ENCODE measurements around the gene MYRIP.

The MYRIP gene

GRCh38 chr3:40102182-40102581, 292.8 kb downstream of the MYRIP start:
- ATAC-seq (ENCODE audit: low read depth) (no peak), DNase-seq (ENCODE audit: low spot score) (no peak)
- TF ChIP-seq CTCF (IDR thresholded peaks at IDR 0.05; ENCODE audit: poor library complexity, severe bottlenecking), result no peak

GRCh38 chr3:40103829-40104228, 294.4 kb downstream of the MYRIP start:
- H3K27me3 ChIP-seq (ENCODE audit: insufficient read depth, poor library complexity, severe bottlenecking), result no peaks in the 10 kb centered on the region
- DNase-seq (ENCODE audit: low spot score) (no peak), ATAC-seq (ENCODE audit: low read depth) (peak; percentile 61)
- peaks cover 2% of the 10 kb centered on the region for H3K4me1 ChIP-seq (ENCODE audit: insufficient read depth, poor library complexity, severe bottlenecking)
- H3K9me3 ChIP-seq (ENCODE audit: severe bottlenecking), result peaks cover 2% of the 10 kb centered on the region
- no peak overlapping the region for H3K27ac ChIP-seq (ENCODE audit: poor library complexity, severe bottlenecking)
- no peak overlapping the region for H3K4me3 ChIP-seq (ENCODE audit: severe bottlenecking)
- no peaks in the 10 kb centered on the region for H3K36me3 ChIP-seq (ENCODE audit: low read depth)
- TF ChIP-seq CTCF (IDR thresholded peaks at IDR 0.05; ENCODE audit: poor library complexity, severe bottlenecking), result no peak

More at GRCh38 chr3:40102182-40102581, 292.8 kb downstream of the MYRIP start:
- Histone ChIP-seq H3K27me3 (ENCODE audit: insufficient read depth, poor library complexity, severe bottlenecking) (no peaks in the 10 kb centered on the region), H3K4me3 (ENCODE audit: severe bottlenecking) (no peak overlapping the region), H3K36me3 (ENCODE audit: low read depth) (no peaks in the 10 kb centered on the region), H3K4me1 (ENCODE audit: insufficient read depth, poor library complexity, severe bottlenecking) (peaks cover 2% of the 10 kb centered on the region), H3K27ac (ENCODE audit: poor library complexity, severe bottlenecking) (no peak overlapping the region), H3K9me3 (ENCODE audit: severe bottlenecking) (peaks cover 2% of the 10 kb centered on the region)

- Histone ChIP-seq H3K27ac (ENCODE audit: poor library complexity, severe bottlenecking) (no peak overlapping the region), H3K36me3 (ENCODE audit: low read depth) (no peaks in the 10 kb centered on the region), H3K9me3 (ENCODE audit: severe bottlenecking) (peaks cover 2% of the 10 kb centered on the region), H3K4me3 (ENCODE audit: severe bottlenecking) (no peak overlapping the region), H3K4me1 (ENCODE audit: insufficient read depth, poor library complexity, severe bottlenecking) (peaks cover 2% of the 10 kb centered on the region), H3K27me3 (ENCODE audit: insufficient read depth, poor library complexity, severe bottlenecking) (no peaks in the 10 kb centered on the region)
- DNase-seq (ENCODE audit: low spot score) (no peak), ATAC-seq (ENCODE audit: low read depth) (no peak)
- no peak for TF ChIP-seq CTCF (IDR thresholded peaks at IDR 0.05; ENCODE audit: poor library complexity, severe bottlenecking)
Observed at GRCh38 chr3:40104441-40104840, 295.0 kb downstream of the MYRIP start.

GRCh38 chr3:40108643-40109042, 299.2 kb downstream of the MYRIP start:
- no peak for TF ChIP-seq CTCF (IDR thresholded peaks at IDR 0.05; ENCODE audit: poor library complexity, severe bottlenecking)
- Histone ChIP-seq H3K27ac (ENCODE audit: poor library complexity, severe bottlenecking) (no peak overlapping the region), H3K27me3 (ENCODE audit: insufficient read depth, poor library complexity, severe bottlenecking) (no peaks in the 10 kb centered on the region), H3K36me3 (ENCODE audit: low read depth) (no peaks in the 10 kb centered on the region), H3K4me1 (ENCODE audit: insufficient read depth, poor library complexity, severe bottlenecking) (peaks cover 2% of the 10 kb centered on the region), H3K4me3 (ENCODE audit: severe bottlenecking) (no peak overlapping the region), H3K9me3 (ENCODE audit: severe bottlenecking) (no peaks in the 10 kb centered on the region)
- ATAC-seq (ENCODE audit: low read depth) (peak; percentile 40; the same call in 1 of the 3 replicates), DNase-seq (ENCODE audit: low spot score) (no peak)

GRCh38 chr3:40109641-40110490, 300.5 kb downstream of the MYRIP start:
- H3K36me3 ChIP-seq (ENCODE audit: low read depth), result no peaks in the 10 kb centered on the region
- H3K27me3 ChIP-seq (ENCODE audit: insufficient read depth, poor library complexity, severe bottlenecking), result no peaks in the 10 kb centered on the region
- no peaks in the 10 kb centered on the region for H3K4me1 ChIP-seq (ENCODE audit: insufficient read depth, poor library complexity, severe bottlenecking)
- TF ChIP-seq CTCF (IDR thresholded peaks at IDR 0.05; ENCODE audit: poor library complexity, severe bottlenecking), result peak; percentile 7
- ATAC-seq (ENCODE audit: low read depth) (no peak), DNase-seq (ENCODE audit: low spot score) (no peak)
- no peak overlapping the region for H3K27ac ChIP-seq (ENCODE audit: poor library complexity, severe bottlenecking)
- no peak overlapping the region for H3K4me3 ChIP-seq (ENCODE audit: severe bottlenecking)
- H3K9me3 ChIP-seq (ENCODE audit: severe bottlenecking), result no peaks in the 10 kb centered on the region
